ENCODE data around the gene KLC3. TPM values are rescaled to one million over a fixed set of nuclear protein-coding genes. Genes with fewer than 3 reads are reported as not detected.

The KLC3 gene
- total RNA-seq, 4 donors from 2014 or later = 159 to 217 (median 169) TPM

DNA sequence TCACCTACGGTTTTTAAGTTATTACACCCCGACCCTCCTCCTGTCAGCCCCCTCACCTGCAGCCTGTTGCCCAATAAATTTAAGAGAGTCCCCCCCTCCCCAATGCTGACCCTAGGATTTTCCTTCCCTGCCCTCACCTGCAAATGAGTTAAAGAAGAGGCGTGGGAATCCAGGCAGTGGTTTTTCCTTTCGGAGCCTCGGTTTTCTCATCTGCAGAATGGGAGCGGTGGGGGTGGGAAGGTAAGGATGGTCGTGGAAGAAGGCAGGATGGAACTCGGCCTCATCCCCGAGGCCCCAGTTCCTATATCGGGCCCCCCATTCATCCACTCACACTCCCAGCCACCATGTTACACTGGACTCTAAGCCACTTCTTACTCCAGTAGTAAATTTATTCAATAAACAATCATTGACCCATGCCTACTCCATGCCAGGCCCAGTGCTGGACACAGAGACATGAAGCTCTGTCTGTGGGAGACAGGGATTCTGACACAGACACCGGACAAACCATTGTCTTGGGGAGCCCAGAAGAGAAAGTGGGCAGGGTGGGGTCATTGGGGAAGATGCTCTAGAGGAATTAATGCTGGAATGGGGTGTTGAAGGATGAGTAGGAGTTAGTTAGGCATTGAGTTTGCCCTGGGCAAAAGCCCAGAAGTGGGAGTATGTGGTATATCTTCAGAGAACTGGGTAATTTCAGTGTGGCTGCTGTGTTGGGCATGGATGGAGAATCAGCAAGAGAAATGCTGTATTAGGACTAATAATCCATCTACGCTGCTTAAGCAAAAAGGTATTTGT lies 37.1 kb upstream of the KLC3 start:
- intact Hi-C loops (cut with DNase I; ENCODE audit: low total_unique reads) = no loop called here
- 91 to 93% methylated on average over 12 of the region's 12 CpGs for WGBS, 2 donors
- no peak overlapping the region for H3K4me3 ChIP-seq (ENCODE audit: low read depth, poor library complexity, severe bottlenecking)
- no peak for DNase-seq (ENCODE audit: low spot score in 2 of 2)
- TF ChIP-seq CTCF (IDR thresholded peaks at IDR 0.05) (no peak), POLR2A (IDR thresholded peaks at IDR 0.05) (no peak)

DNA sequence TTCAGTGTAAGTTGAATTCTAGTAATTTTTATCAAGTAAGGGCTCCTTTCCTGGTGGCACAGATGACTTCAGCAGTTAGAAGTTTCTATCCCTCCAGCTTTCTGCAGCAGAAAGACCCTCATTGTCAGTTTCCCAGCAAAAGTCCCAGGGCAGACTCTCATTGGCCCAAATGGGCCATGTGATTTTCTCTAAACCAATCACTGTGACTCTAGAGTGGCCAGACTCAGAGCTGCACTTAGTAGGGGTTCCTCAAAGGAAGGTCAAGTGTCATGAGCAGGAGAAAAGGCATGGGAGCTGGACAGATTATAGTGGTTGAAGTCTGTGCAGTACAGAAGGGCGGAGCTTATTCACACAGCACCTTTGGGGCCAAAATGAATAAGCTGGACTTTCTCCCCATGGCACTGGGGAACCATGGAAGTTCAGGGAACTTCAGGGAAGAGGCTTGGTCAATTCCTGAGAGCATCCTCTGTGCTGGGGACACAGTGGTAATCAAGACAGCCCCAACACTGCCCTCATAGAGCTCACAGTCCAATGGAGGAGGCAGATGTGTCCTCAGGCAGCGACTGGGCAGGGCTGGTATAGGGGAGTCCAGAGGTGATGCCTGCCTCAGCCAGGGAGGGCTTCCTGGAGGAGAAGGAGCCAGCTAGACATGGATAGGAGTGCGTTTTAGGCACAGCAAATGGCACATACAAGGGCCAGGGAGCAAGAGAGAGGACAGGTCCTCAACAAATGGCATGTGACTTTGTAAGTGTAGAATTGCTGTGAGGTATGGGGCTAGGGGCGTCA lies 36.2 kb upstream of the KLC3 start:
- TF ChIP-seq CTCF (IDR thresholded peaks at IDR 0.05) (no peak), POLR2A (IDR thresholded peaks at IDR 0.05) (no peak)
- intact Hi-C loops (cut with DNase I; ENCODE audit: low total_unique reads) = no loop called here
- WGBS, 2 donors = 71 to 77% methylated on average over 4 of the region's 4 CpGs
- no peak for DNase-seq (ENCODE audit: low spot score in 2 of 2)
- no peak overlapping the region for H3K4me3 ChIP-seq (ENCODE audit: low read depth, poor library complexity, severe bottlenecking)

DNA sequence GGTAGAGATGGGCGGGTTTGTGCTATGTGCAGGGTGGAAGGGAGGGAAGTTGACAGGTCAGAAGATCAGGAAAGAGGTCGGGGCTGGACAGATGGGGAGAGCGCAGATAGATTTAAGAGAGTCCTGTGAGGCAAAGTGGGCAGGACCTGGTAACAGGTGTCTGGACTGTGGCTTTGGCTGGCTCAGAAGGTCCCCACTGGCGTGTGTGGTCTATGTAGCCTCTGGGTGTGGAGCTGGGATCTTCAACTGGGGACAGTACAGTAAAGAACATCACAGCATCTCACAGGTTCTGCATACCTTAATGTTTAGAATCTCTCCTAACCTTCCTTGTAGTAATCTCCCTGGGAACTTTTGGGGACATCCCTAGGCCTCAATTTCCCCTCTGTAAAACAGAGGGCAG lies 35.5 kb upstream of the KLC3 start:
- no peak for TF ChIP-seq POLR2A (IDR thresholded peaks at IDR 0.05)
- no peak for TF ChIP-seq CTCF (IDR thresholded peaks at IDR 0.05)
- H3K4me3 ChIP-seq (ENCODE audit: low read depth, poor library complexity, severe bottlenecking) = no peak overlapping the region
- no peak for DNase-seq (ENCODE audit: low spot score in 2 of 2)
- intact Hi-C loops (cut with DNase I; ENCODE audit: low total_unique reads) = no loop called here
- 64 to 65% methylated on average over 4 of the region's 4 CpGs for WGBS, 2 donors

DNA sequence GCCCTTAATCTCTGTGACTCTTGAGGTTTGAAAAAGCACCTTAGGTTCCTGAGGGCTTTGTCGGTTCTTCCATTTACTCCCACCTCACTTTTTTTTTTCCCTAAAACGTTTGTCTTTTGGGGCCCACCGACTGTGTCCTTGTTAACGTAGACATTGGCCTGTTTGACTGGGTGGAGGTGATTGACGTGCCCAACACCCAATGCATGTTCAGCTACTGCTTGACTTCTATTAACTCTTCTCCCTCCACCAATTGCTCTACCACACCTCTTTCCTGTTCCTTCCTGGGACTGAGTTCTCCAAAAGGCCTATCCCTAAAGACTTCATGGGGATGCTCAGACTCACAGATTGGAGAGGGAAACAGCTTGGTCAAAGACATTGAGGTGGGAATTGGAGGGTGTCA lies 35.1 kb upstream of the KLC3 start:
- intact Hi-C loops (cut with DNase I; ENCODE audit: low total_unique reads) = no loop called here
- no peak overlapping the region for H3K4me3 ChIP-seq (ENCODE audit: low read depth, poor library complexity, severe bottlenecking)
- TF ChIP-seq POLR2A (IDR thresholded peaks at IDR 0.05) = no peak
- no peak for TF ChIP-seq CTCF (IDR thresholded peaks at IDR 0.05)
- 16 to 22% methylated on average over 5 of the region's 5 CpGs for WGBS, 2 donors
- no peak for DNase-seq (ENCODE audit: low spot score in 2 of 2)

DNA sequence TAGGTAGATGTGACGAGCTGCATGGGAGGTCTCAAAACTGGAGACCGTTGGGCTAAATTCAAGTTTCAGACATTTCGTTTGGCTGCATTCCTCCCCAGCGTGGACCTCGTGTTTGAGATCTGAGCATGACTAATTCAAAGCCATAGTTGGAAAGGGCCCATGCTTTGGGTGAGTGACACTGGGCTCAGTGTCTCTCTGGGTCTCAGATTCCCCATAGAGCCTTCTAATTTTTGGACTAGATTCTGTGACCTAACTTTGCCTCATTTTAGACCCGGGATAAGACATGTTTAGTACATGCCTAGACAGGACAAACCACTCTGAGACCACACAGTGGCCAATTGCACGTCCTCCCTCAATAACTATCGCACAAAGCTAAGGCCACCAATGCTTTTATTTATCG lies 34.5 kb upstream of the KLC3 start:
- no peak for DNase-seq (ENCODE audit: low spot score in 2 of 2)
- intact Hi-C loops (cut with DNase I; ENCODE audit: low total_unique reads) = no loop called here
- WGBS, 2 donors = 33 to 44% methylated on average over 9 of the region's 9 CpGs
- no peak for TF ChIP-seq POLR2A (IDR thresholded peaks at IDR 0.05)
- no peak for TF ChIP-seq CTCF (IDR thresholded peaks at IDR 0.05)
- no peak overlapping the region for H3K4me3 ChIP-seq (ENCODE audit: low read depth, poor library complexity, severe bottlenecking)
